HCT116 (cell line): ENCODE data around the gene FAM228B. TPM values are rescaled to one million over a fixed set of nuclear protein-coding genes. Genes with fewer than 3 reads are reported as not detected.

Source experiments
- ATAC-seq: fragments of 200-7000 bp; cut with Tn5 transposase; 2 replicates; pipeline ENCODE4 v1.9.1; 2020; ENCODE audit warnings: mild to moderate bottlenecking, moderate library complexity
- BruUV-seq: library from RNA; stranded (reverse); fragments of 400-500 nt; replicated peaks from 2 replicates; lab custom pipeline; 2021; lab: Mats Ljungman, UMichigan
- CTCF ChIA-PET: fragments of 300-600 bp; sonication (Branson Sonifier 250); formaldehyde crosslinking; loops from one replicate; lab custom pipeline; 2021; ENCODE audit warnings: antibody characterized with exemption; lab: Charles Lee
- POLR2A ChIA-PET: fragments of 300-600, 350-600 bp; sonication (Branson Sonifier 250); formaldehyde crosslinking; loops from one replicate; lab custom pipeline; 2021; ENCODE audit warnings: antibody characterized with exemption; lab: Charles Lee
- RAD21 ChIA-PET, 2 experiments: fragments of 300-600 bp; sonication (Branson Sonifier 250); formaldehyde crosslinking; loops; one replicate each; lab custom pipeline; 2023; ENCODE audit warnings: low total read pairs in 2 of 2; ENCODE audit not compliant: uncharacterized antibody in 2 of 2, unreplicated experiment in 2 of 2, low non-redundant PET in 1 of 2; lab: Charles Lee
- DNase-seq: peaks from one replicate; pipeline ENCODE4 v3.0.0-alpha.2; 2010; ENCODE audit warnings: low read depth, low spot score
- H2AFZ ChIP-seq: fragments of 200-600 bp; shearing (Covaris generic), sonication (generic); 2 replicates; pipeline ENCODE4 v1.6.1; 2017; ENCODE audit warnings: low read depth, mixed run types, mixed read lengths, antibody characterized with exemption, low read length; ENCODE audit not compliant: poor library complexity, severe bottlenecking
- H3K27ac ChIP-seq: 2 replicates; pipeline ENCODE4 v1.5.1; 2012; ENCODE audit warnings: low read depth, low read length
- H3K27me3 ChIP-seq: fragments of 200-600 bp; sonication (generic); 2 replicates; pipeline ENCODE4 v1.6.1; 2016; ENCODE audit warnings: mixed run types, low read length, mixed read lengths; ENCODE audit not compliant: insufficient read depth
- H3K36me3 ChIP-seq, 2 experiments: fragments of 200-500 bp in 1 of 2; fragments of 200-600 bp in 1 of 2; sonication (Bioruptor generic) in 1 of 2; sonication (generic) in 1 of 2; 2 replicates each; pipeline versions ENCODE4 v1.5.1 to v1.6.1; 2014 to 2016; ENCODE audit warnings: low read length in 2 of 2, inconsistent platforms in 1 of 2, mixed read lengths in 1 of 2, mixed run types in 1 of 2; ENCODE audit not compliant: insufficient read depth in 2 of 2, control insufficient read depth in 1 of 2
- H3K4me1 ChIP-seq, 2 experiments: fragments of 200-600 bp in 1 of 2; sonication (generic) in 1 of 2; 2 replicates each; pipeline versions ENCODE4 v1.5.1 to v1.6.1; 2012 to 2017; ENCODE audit warnings: low read length in 2 of 2, inconsistent platforms in 1 of 2, mild to moderate bottlenecking in 1 of 2, mixed read lengths in 1 of 2, mixed run types in 1 of 2, moderate library complexity in 1 of 2; ENCODE audit not compliant: insufficient read depth in 2 of 2, control insufficient read depth in 1 of 2
- H3K4me2 ChIP-seq: fragments of 200-600 bp; sonication (generic); 2 replicates; pipeline ENCODE4 v1.6.1; 2017; ENCODE audit warnings: mixed run types, low read length, mixed read lengths
- H3K4me3 ChIP-seq, 2 experiments: fragments of 200-600 bp in 1 of 2; sonication (generic) in 1 of 2; replicated peaks in 1 of 2; 2 replicates each; pipeline ENCODE4 v1.5.1; 2011 to 2016; ENCODE audit warnings: low read length in 2 of 2, control low read depth in 1 of 2, low read depth in 1 of 2, mild to moderate bottlenecking in 1 of 2, mixed read lengths in 1 of 2, mixed run types in 1 of 2
- H3K79me2 ChIP-seq: fragments of 200-600 bp; sonication (generic); 2 replicates; pipeline ENCODE4 v1.6.1; 2017; ENCODE audit warnings: mild to moderate bottlenecking, mixed run types, low read length, moderate library complexity, mixed read lengths; ENCODE audit not compliant: insufficient read depth
- H3K9ac ChIP-seq: fragments of 200-600 bp; sonication (generic); 2 replicates; pipeline ENCODE4 v1.6.1; 2016; ENCODE audit warnings: low read length, mixed read lengths
- H3K9me2 ChIP-seq: fragments of 200-600 bp; sonication (generic), shearing (Covaris generic); 2 replicates; pipeline ENCODE4 v1.6.1; 2017; ENCODE audit warnings: mixed run types, mild to moderate bottlenecking, moderate library complexity; ENCODE audit not compliant: insufficient read depth
- H3K9me3 ChIP-seq, 2 experiments: fragments of 200-500 bp in 1 of 2; fragments of 200-600 bp in 1 of 2; sonication (Bioruptor generic) in 1 of 2; sonication (generic) in 1 of 2; 2 replicates each; pipeline ENCODE4 v1.6.1; 2014 to 2017; ENCODE audit warnings: low read length in 2 of 2, mixed read lengths in 2 of 2, inconsistent platforms in 1 of 2, low read depth in 1 of 2, mild to moderate bottlenecking in 1 of 2, mixed run types in 1 of 2, moderate library complexity in 1 of 2; ENCODE audit not compliant: control insufficient read depth in 1 of 2, insufficient read depth in 1 of 2
- H4K20me1 ChIP-seq: fragments of 200-600 bp; sonication (generic), shearing (Covaris generic); 2 replicates; pipeline ENCODE4 v1.6.1; 2017; ENCODE audit warnings: mixed run types, mild to moderate bottlenecking, moderate library complexity; ENCODE audit not compliant: insufficient read depth
- CBX3 ChIP-seq: IDR thresholded peaks from 2 replicates; pipeline ENCODE4 v1.6.1; 2012; ENCODE audit warnings: low read depth
- CEBPB ChIP-seq: IDR thresholded peaks from 2 replicates; pipeline ENCODE4 v1.6.1; 2012; ENCODE audit warnings: low read depth
- CTCF ChIP-seq, 3 experiments: fragments of 200-600 bp in 1 of 3; sonication (generic) in 1 of 3; IDR thresholded peaks in 2 of 3; conservative IDR thresholded peaks in 1 of 3; 2 replicates each; pipeline ENCODE4 v1.5.1; 2012 to 2017; ENCODE audit warnings: low read depth in 2 of 3, low read length in 2 of 3, antibody characterized with exemption in 1 of 3, borderline replicate concordance in 1 of 3, control low read depth in 1 of 3, mild to moderate bottlenecking in 1 of 3, mixed read lengths in 1 of 3, mixed run types in 1 of 3, moderate library complexity in 1 of 3; ENCODE audit not compliant: insufficient read depth in 1 of 3
- EGR1 ChIP-seq: IDR thresholded peaks from 2 replicates; pipeline ENCODE4 v1.6.1; 2012; ENCODE audit warnings: low read depth
- ELF1 ChIP-seq: IDR thresholded peaks from 2 replicates; pipeline ENCODE4 v1.6.1; 2012; ENCODE audit warnings: low read depth, borderline replicate concordance
- EZH2phosphoT487 ChIP-seq: fragments of 200-600 bp; IDR thresholded peaks from 2 replicates; pipeline ENCODE4 v1.6.1; 2018; ENCODE audit warnings: antibody characterized with exemption, borderline replicate concordance
- FOSL1 ChIP-seq: IDR thresholded peaks from 2 replicates; pipeline ENCODE4 v1.6.1; 2012; ENCODE audit warnings: low read depth
- JUND ChIP-seq: IDR thresholded peaks from 2 replicates; pipeline ENCODE4 v1.6.1; 2012
- MAX ChIP-seq: IDR thresholded peaks from 2 replicates; pipeline ENCODE4 v1.6.1; 2012
- POLR2A ChIP-seq: IDR thresholded peaks from 2 replicates; pipeline ENCODE4 v1.7.0; 2011; ENCODE audit warnings: borderline replicate concordance; ENCODE audit not compliant: insufficient read depth, insufficient read length; ENCODE audit errors: extremely low read depth
- POLR2AphosphoS5 ChIP-seq: IDR thresholded peaks from 2 replicates; pipeline ENCODE4 v1.6.1; 2011; ENCODE audit warnings: mild to moderate bottlenecking, low read depth, low read length, moderate library complexity
- RAD21 ChIP-seq: IDR thresholded peaks from 2 replicates; pipeline ENCODE4 v1.6.1; 2012; ENCODE audit warnings: low read depth, mild to moderate bottlenecking
- SP1 ChIP-seq: IDR thresholded peaks from 2 replicates; pipeline ENCODE4 v1.6.1; 2012; ENCODE audit warnings: low read depth
- SRF ChIP-seq: IDR thresholded peaks from 2 replicates; pipeline ENCODE4 v1.6.1; 2012; ENCODE audit warnings: low read depth
- TCF7L2 ChIP-seq: IDR thresholded peaks from 2 replicates; pipeline ENCODE4 v1.7.0; 2011; ENCODE audit warnings: borderline replicate concordance, inconsistent platforms; ENCODE audit not compliant: insufficient read depth, insufficient read length; ENCODE audit errors: extremely low read depth
- YY1 ChIP-seq: IDR thresholded peaks from 2 replicates; pipeline ENCODE4 v1.6.1; 2011; ENCODE audit warnings: low read length, low read depth, moderate library complexity, mild to moderate bottlenecking; ENCODE audit not compliant: insufficient replicate concordance; ENCODE audit errors: extremely low read depth
- ZBTB33 ChIP-seq: IDR thresholded peaks from 2 replicates; pipeline ENCODE4 v1.6.1; 2011; ENCODE audit warnings: mild to moderate bottlenecking, low read length, moderate library complexity; ENCODE audit not compliant: insufficient replicate concordance; ENCODE audit errors: extremely low read depth
- ZFX ChIP-seq: fragments of 450-650 bp; IDR thresholded peaks from 2 replicates; pipeline ENCODE4 v1.6.1; 2017
- ZNF274 ChIP-seq: fragments of 200-500 bp; sonication (Bioruptor generic); IDR thresholded peaks from 2 replicates; pipeline ENCODE4 v1.6.1; 2014; ENCODE audit warnings: mild to moderate bottlenecking, low read depth, low read length, inconsistent platforms
- intact Hi-C: fragments of 100-400 bp; cut with micrococcal nuclease; formaldehyde crosslinking; loops from 2 replicates; pipeline ENCODE4 v1.10.0; 2022
- total RNA-seq: library from RNA; stranded (reverse); gene quantifications from one replicate; pipeline ENCODE4 v1.2.1, GENCODE V29; 2021; ENCODE audit not compliant: unreplicated experiment

Gene FAM228B
- total RNA-seq, 1 experiment from 2014 or later, result 5.6 TPM

- TF ChIP-seq EGR1 (no peak), ZNF274 (no peak), CEBPB (no peak), TCF7L2 (no peak), POLR2A (no peak), RAD21 (no peak), MAX (no peak), CBX3 (no peak)
These were observed 689 bp upstream of the FAM228B start (continued) for GRCh38 chr2:24122366-24123194.

- H3K79me2 ChIP-seq, result no peaks in the 10 kb centered on the region
- TSS peak; percentile 65 for BruUV-seq
- CTCF ChIA-PET, result interaction anchor here (1.6 kb wide), 1 partner anchor 40 kb away, joined by 6 read pairs; the partner anchor contains the start of gene TP53I3
- H3K4me3 ChIP-seq, result peak overlapping the region; percentile 75 to 76
- H3K9me3 ChIP-seq, result no peaks in the 10 kb centered on the region
- peak overlapping the region; percentile 71 for H3K9ac ChIP-seq
- H4K20me1 ChIP-seq, result no peaks in the 10 kb centered on the region
- H2AFZ ChIP-seq, result no peak overlapping the region
- peak overlapping the region; percentile 76 for H3K27ac ChIP-seq
- peak overlapping the region; percentile 90 for H3K4me2 ChIP-seq
- no peak for DNase-seq
- H3K36me3 ChIP-seq, result no peaks in the 10 kb centered on the region
- ATAC-seq, result no peak
- intact Hi-C loops, result loop anchor here (2.0 kb wide), 2 partner anchors 39 to 75 kb away; partner anchors contain the start of genes FKBP1B and TP53I3
- no peaks in the 10 kb centered on the region for H3K9me2 ChIP-seq
- H3K4me1 ChIP-seq, result peaks cover 7 to 15% of the 10 kb centered on the region in 2 experiments; a peak in 3 of 4 replicates
- RAD21 ChIA-PET, result no interaction called here
- H3K27me3 ChIP-seq, result no peaks in the 10 kb centered on the region
- POLR2A ChIA-PET, result interaction anchor here (1.1 kb wide), 1 partner anchor 40 kb away, joined by 5 read pairs; the partner anchor contains the start of gene TP53I3
- TF ChIP-seq YY1 (no peak), CBX3 (no peak), SRF (no peak), POLR2A (no peak), JUND (no peak), ZFX (no peak), ZBTB33 (no peak), EZH2phosphoT487 (no peak), EGR1 (no peak), CEBPB (no peak), FOSL1 (no peak), POLR2AphosphoS5 (no peak), ZNF274 (no peak), ELF1 (no peak), SP1 (no peak), RAD21 (no peak), CTCF (IDR thresholded peaks at IDR 0.05 in 2 of 3, conservative IDR thresholded peaks at IDR 0.05 in 1 of 3; ENCODE audit: borderline replicate concordance in 1 of 3, insufficient read depth in 1 of 3, low read depth in 2 of 3, low read length in 2 of 3) (no peak), TCF7L2 (no peak)
These were observed 782 bp downstream of the FAM228B start for GRCh38 chr2:24123922-24124580.
